EH (cell line): Measurements from ENCODE around the gene WDR76.
"Not testable (repeated sequence)": the region's sequence is repeated elsewhere in the genome, so short reads cannot be mapped to it uniquely, and the experiment has no call there.

Source experiments
- DNase-seq: peaks from one replicate; pipeline ENCODE4 v3.0.0-alpha.2; 2015; ENCODE audit warnings: low read depth

The WDR76 gene

GRCh38 chr15:43826508-43827341 lies at the start of gene WDR76:
WDR76 (plus strand) TSS chr15:43827002; CDS start chr15:43827033, 31 bp downstream.
- DNase-seq = peak; percentile 84

GRCh38 chr15:43777267-43777914 lies 49.4 kb upstream of the WDR76 start:
- peak; percentile 81 for DNase-seq

- no peak for DNase-seq
Observed at GRCh38 chr15:43779016-43779415, 47.8 kb upstream of the WDR76 start.

- DNase-seq = no peak
Observed at GRCh38 chr15:43789409-43789808, 37.4 kb upstream of the WDR76 start.

- DNase-seq = peak; percentile 100
Observed at GRCh38 chr15:43791993-43792760, 34.6 kb upstream of the WDR76 start, which contains the start of gene SERF2. SERF2 (plus strand) TSS chr15:43792320; CDS start chr15:43792377, 57 bp downstream.

GRCh38 chr15:43792761-43793476 lies 33.9 kb upstream of the WDR76 start:
- DNase-seq = peak; percentile 67

GRCh38 chr15:43793647-43794046 lies 33.2 kb upstream of the WDR76 start:
- no peak for DNase-seq

- peak; percentile 70 for DNase-seq
Observed at GRCh38 chr15:43794269-43795037, 32.3 kb upstream of the WDR76 start.

GRCh38 chr15:43795197-43795596 lies 31.6 kb upstream of the WDR76 start:
- DNase-seq = no peak

- no peak for DNase-seq
Observed at GRCh38 chr15:43795997-43796396, 30.8 kb upstream of the WDR76 start.

- no peak for DNase-seq
Observed at GRCh38 chr15:43796566-43796965, 30.2 kb upstream of the WDR76 start.

- peak; percentile 7 for DNase-seq
Observed at GRCh38 chr15:43799209-43799944, 27.4 kb upstream of the WDR76 start.

GRCh38 chr15:43799945-43800285 lies 26.9 kb upstream of the WDR76 start, which contains the start of gene SERINC4:
SERINC4 (minus strand) TSS chr15:43800220; CDS start chr15:43799986, 234 bp downstream.
- no peak for DNase-seq

GRCh38 chr15:43800286-43801141 lies 26.3 kb upstream of the WDR76 start, which contains the start of gene HYPK:
HYPK (plus strand) TSS chr15:43800599; CDS start chr15:43800623, 24 bp downstream.
- peak; percentile 91 for DNase-seq

GRCh38 chr15:43802676-43803075 lies 24.1 kb upstream of the WDR76 start:
- not testable (repeated sequence) for DNase-seq

- no peak for DNase-seq
Observed at GRCh38 chr15:43808435-43808950, 18.3 kb upstream of the WDR76 start.

- DNase-seq = no peak
Observed at GRCh38 chr15:43808960-43809678, 17.7 kb upstream of the WDR76 start.

GRCh38 chr15:43815064-43815463 lies 11.7 kb upstream of the WDR76 start:
- not testable (repeated sequence) for DNase-seq
